Subcutaneous adipose tissue (tissue), 4 donors: ENCODE data around the gene DDX24. TPM values are rescaled to one million over a fixed set of nuclear protein-coding genes. Genes with fewer than 3 reads are reported as not detected.

Experiments
- CTCF ChIP-seq: fragments of 450-650 bp; IDR thresholded peaks from one replicate; pipeline ENCODE4 v1.5.1; 2016; ENCODE audit warnings: low read depth, mild to moderate bottlenecking, control low read depth, antibody characterized with exemption, moderate library complexity
- total RNA-seq, 4 donors: library from RNA; depleted of rRNA; stranded (reverse); fragments of >200 nt; gene quantifications; one replicate each; pipeline ENCODE4 v1.1.0, GENCODE V29; 2016

The DDX24 gene
- total RNA-seq, 4 donors from 2014 or later = 119 to 133 (median 126) TPM

GRCh38 chr14:94077111-94077821 lies 3.7 kb downstream of the DDX24 start:
- no peak for TF ChIP-seq CTCF

GRCh38 chr14:94075008-94075407 lies 6.0 kb downstream of the DDX24 start:
- no peak for TF ChIP-seq CTCF

DNA sequence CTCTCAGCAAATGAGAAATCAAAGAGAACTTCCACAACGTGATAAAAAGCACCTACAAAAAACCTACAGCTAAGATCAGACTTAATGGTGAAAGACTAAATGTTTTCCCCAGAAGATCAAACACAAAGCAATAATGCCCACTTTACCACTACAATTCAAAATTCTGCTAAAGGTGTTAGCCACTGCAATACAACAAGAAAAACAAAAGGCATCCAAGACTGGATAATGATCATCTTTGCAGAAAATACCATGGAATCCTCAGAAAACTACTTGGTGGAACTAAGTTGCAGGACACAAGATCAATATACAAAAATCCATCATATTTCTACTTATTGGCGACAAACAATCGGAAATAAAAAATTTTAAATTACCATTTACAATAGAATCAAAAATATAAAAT lies 6.5 kb downstream of the DDX24 start:
- TF ChIP-seq CTCF = no peak

- TF ChIP-seq CTCF = no peak
These were observed 14.8 kb downstream of the DDX24 start for GRCh38 chr14:94066089-94066676.

DNA sequence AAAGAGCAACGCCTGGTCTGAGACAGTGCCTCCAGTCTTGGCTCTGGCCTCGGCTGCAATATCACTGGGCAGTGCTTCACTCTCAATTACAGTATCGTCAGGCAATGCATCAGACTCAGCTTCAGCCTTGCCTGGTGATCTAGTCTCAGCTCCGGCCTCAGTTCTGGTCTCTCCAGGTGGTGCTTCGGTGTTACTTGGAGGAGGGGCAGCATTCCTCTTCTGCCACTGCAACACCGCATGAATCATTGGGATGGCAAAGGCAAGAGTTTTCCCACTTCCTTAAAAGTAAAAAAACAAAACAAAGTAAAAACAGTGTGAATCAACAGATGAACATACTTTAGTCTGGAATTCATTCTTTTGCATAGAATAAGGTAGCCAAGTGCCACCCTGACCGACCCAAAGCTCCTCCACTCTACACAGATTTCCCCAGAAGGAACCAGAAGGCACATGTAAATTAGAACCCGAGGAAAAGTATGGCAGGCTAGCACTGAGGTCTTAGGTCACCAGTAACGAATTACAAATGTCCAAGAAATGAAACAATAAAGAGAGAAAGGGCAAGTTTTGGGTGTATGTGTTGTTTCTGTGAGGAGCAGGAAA lies 18.6 kb downstream of the DDX24 start:
- no peak for TF ChIP-seq CTCF

GRCh38 chr14:94059998-94060397 lies 21.0 kb downstream of the DDX24 start:
- no peak for TF ChIP-seq CTCF

GRCh38 chr14:94058674-94059138 lies 22.3 kb downstream of the DDX24 start:
- TF ChIP-seq CTCF = no peak
